Astrocyte (in vitro differentiated cells and primary cell): ENCODE data around the gene TICAM2. TPM values are rescaled to one million over a fixed set of nuclear protein-coding genes. Genes with fewer than 3 reads are reported as not detected.

ENCODE experiments used
- DNase-seq: peaks from one replicate; pipeline ENCODE4 v3.0.0-alpha.2; 2010; ENCODE audit warnings: low read depth
- FAIRE-seq: peaks from 2 replicates; lab custom pipeline; 2011; peaks lifted over from hg19 to GRCh38; lab: Jason Lieb, UNC
- H2AFZ ChIP-seq: 2 replicates; pipeline ENCODE4 v1.6.0; 2012; ENCODE audit warnings: low read depth, low read length, inconsistent platforms
- H3K27ac ChIP-seq: 2 replicates; pipeline ENCODE4 v1.5.1; 2011; ENCODE audit warnings: low read depth, low read length, inconsistent platforms
- H3K27me3 ChIP-seq: 2 replicates; pipeline ENCODE4 v1.6.0; 2011; ENCODE audit warnings: low read length, inconsistent platforms; ENCODE audit not compliant: insufficient read depth
- H3K36me3 ChIP-seq: 2 replicates; pipeline ENCODE4 v1.5.1; 2011; ENCODE audit warnings: low read length, inconsistent platforms; ENCODE audit not compliant: insufficient read depth
- H3K4me1 ChIP-seq: 2 replicates; pipeline ENCODE4 v1.5.1; 2011; ENCODE audit warnings: low read length, inconsistent platforms; ENCODE audit not compliant: insufficient read depth
- H3K4me2 ChIP-seq: 2 replicates; pipeline ENCODE4 v1.6.0; 2012; ENCODE audit warnings: low read length, inconsistent platforms
- H3K4me3 ChIP-seq: 2 replicates; pipeline ENCODE4 v1.5.1; 2011; ENCODE audit warnings: low read depth, mild to moderate bottlenecking, low read length, inconsistent platforms; ENCODE audit not compliant: insufficient read depth
- H3K79me2 ChIP-seq: 2 replicates; pipeline ENCODE4 v1.6.0; 2012; ENCODE audit warnings: mild to moderate bottlenecking, low read length, inconsistent platforms; ENCODE audit not compliant: insufficient read depth
- H3K9ac ChIP-seq: 2 replicates; pipeline ENCODE4 v1.6.0; 2012; ENCODE audit warnings: mild to moderate bottlenecking, low read length, inconsistent platforms
- H3K9me3 ChIP-seq: 2 replicates; pipeline ENCODE4 v1.5.1; 2012; ENCODE audit warnings: low read depth, mild to moderate bottlenecking, low read length, inconsistent platforms; ENCODE audit not compliant: insufficient read depth
- H4K20me1 ChIP-seq: 2 replicates; pipeline ENCODE4 v1.6.0; 2012; ENCODE audit warnings: low read length, inconsistent platforms; ENCODE audit not compliant: insufficient read depth
- H3K27ac Mint-ChIP-seq: one replicate; pipeline ENCODE4 v1.8.0; 2021; ENCODE audit warnings: mild to moderate bottlenecking, mixed read lengths; ENCODE audit not compliant: unreplicated experiment
- H3K27me3 Mint-ChIP-seq: one replicate; pipeline ENCODE4 v1.8.0; 2021; ENCODE audit warnings: low read depth, mixed read lengths; ENCODE audit not compliant: unreplicated experiment
- H3K36me3 Mint-ChIP-seq: one replicate; pipeline ENCODE4 v1.8.0; 2021; ENCODE audit warnings: low read depth, mixed read lengths; ENCODE audit not compliant: unreplicated experiment
- H3K4me1 Mint-ChIP-seq: one replicate; pipeline ENCODE4 v1.8.0; 2021; ENCODE audit warnings: low read depth, mixed read lengths; ENCODE audit not compliant: unreplicated experiment
- H3K4me3 Mint-ChIP-seq: one replicate; pipeline ENCODE4 v1.8.0; 2021; ENCODE audit warnings: mild to moderate bottlenecking, moderate library complexity, mixed read lengths; ENCODE audit not compliant: unreplicated experiment
- H3K9me3 Mint-ChIP-seq: one replicate; pipeline ENCODE4 v1.8.0; 2021; ENCODE audit warnings: mild to moderate bottlenecking, mixed read lengths; ENCODE audit not compliant: unreplicated experiment
- CTCF ChIP-seq: IDR thresholded peaks from 2 replicates; pipeline ENCODE4 v1.5.1; 2011; ENCODE audit warnings: low read depth, mild to moderate bottlenecking, inconsistent platforms, low read length, moderate library complexity; ENCODE audit not compliant: insufficient read depth
- EZH2 ChIP-seq: IDR thresholded peaks from 2 replicates; pipeline ENCODE4 v1.6.1; 2012; ENCODE audit warnings: mild to moderate bottlenecking, low read length, inconsistent platforms; ENCODE audit not compliant: insufficient read depth
- total RNA-seq: library from RNA; stranded (reverse); gene quantifications from 2 replicates; pipeline ENCODE4 v1.2.1, GENCODE V29; 2021

Gene TICAM2
- total RNA-seq, 1 donor from 2014 or later, result 6.8 TPM

- H4K20me1 ChIP-seq, result peaks cover 48% of the 10 kb centered on the region
- Mint-ChIP-seq H3K4me3 (no peak overlapping the region), H3K4me1 (peaks cover 4% of the 10 kb centered on the region), H3K9me3 (no peaks in the 10 kb centered on the region), H3K36me3 (peaks cover 9% of the 10 kb centered on the region), H3K27me3 (no peaks in the 10 kb centered on the region), H3K27ac (no peak overlapping the region)
- H3K4me2 ChIP-seq, result no peak overlapping the region
- no peaks in the 10 kb centered on the region for H3K27me3 ChIP-seq
- no peaks in the 10 kb centered on the region for H3K4me1 ChIP-seq
- DNase-seq, result no peak
- TF ChIP-seq CTCF, result no peak
- no peak for TF ChIP-seq EZH2
- H3K4me3 ChIP-seq, result no peak overlapping the region
- H3K27ac ChIP-seq, result no peak overlapping the region
- no peaks in the 10 kb centered on the region for H3K9me3 ChIP-seq
- peaks cover 60% of the 10 kb centered on the region for H3K36me3 ChIP-seq
- no peak for FAIRE-seq
- no peak overlapping the region for H2AFZ ChIP-seq
- no peak overlapping the region for H3K9ac ChIP-seq
- peaks cover 75% of the 10 kb centered on the region for H3K79me2 ChIP-seq
These were observed 14.6 kb upstream of the TICAM2 start for GRCh38 chr5:115616892-115617291.

DNA sequence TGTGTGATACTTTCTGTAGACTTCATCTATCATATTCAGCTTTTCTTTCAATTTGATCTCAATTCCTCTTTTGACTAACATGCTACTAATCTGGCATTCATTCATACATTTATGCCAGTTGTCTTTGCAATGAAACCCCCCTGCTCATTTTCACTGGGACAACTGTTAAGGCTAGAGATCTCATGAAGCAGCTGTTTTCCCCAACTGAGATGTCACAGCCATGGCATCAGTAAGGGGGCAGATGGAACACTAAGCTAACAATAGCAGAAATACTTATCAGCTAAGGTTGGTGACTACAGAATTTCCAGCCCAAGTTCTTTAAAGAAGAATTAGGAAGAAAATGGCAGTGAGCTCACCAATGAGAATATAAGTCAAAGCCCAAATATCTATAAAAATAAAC is 14.2 kb upstream of the TICAM2 start:
- no peak overlapping the region for H3K4me2 ChIP-seq
- peaks cover 63% of the 10 kb centered on the region for H3K36me3 ChIP-seq
- Mint-ChIP-seq H3K9me3 (no peaks in the 10 kb centered on the region), H3K27ac (no peak overlapping the region), H3K27me3 (no peaks in the 10 kb centered on the region), H3K36me3 (peaks cover 9% of the 10 kb centered on the region), H3K4me1 (peaks cover 2% of the 10 kb centered on the region), H3K4me3 (no peak overlapping the region)
- FAIRE-seq, result no peak
- peaks cover 74% of the 10 kb centered on the region for H3K79me2 ChIP-seq
- no peaks in the 10 kb centered on the region for H3K4me1 ChIP-seq
- no peak for DNase-seq
- H3K9me3 ChIP-seq, result no peaks in the 10 kb centered on the region
- TF ChIP-seq EZH2 (no peak), CTCF (no peak)
- H4K20me1 ChIP-seq, result peaks cover 43% of the 10 kb centered on the region
- no peak overlapping the region for H3K9ac ChIP-seq
- no peak overlapping the region for H2AFZ ChIP-seq
- H3K4me3 ChIP-seq, result no peak overlapping the region
- no peak overlapping the region for H3K27ac ChIP-seq
- H3K27me3 ChIP-seq, result no peaks in the 10 kb centered on the region

DNA sequence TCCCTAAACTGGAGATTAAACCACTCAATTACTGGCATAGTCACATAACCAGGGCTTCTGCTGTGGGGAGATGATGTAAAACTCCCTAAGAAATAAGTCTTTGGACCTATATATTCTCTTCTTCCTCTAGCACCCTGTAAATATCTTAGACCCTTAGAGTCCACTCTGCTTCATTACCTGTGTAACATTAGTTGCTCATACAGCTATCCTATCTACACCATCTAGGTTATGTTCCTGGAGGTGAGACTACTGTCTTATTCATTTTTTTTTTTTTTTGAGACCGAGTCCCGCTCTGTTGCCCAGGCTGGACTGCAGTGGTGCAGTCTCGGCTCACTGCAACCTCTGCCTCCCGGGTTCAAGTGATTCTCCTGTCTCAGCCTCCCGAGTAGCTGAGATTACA is 9.6 kb upstream of the TICAM2 start:
- H3K27ac Mint-ChIP-seq, result no peak overlapping the region
- TF ChIP-seq EZH2, result no peak
- TF ChIP-seq CTCF, result no peak
- Histone ChIP-seq H3K4me1 (no peaks in the 10 kb centered on the region), H3K9me3 (no peaks in the 10 kb centered on the region), H3K4me2 (no peak overlapping the region), H3K79me2 (peaks cover 37% of the 10 kb centered on the region), H4K20me1 (peaks cover 25% of the 10 kb centered on the region), H3K9ac (no peak overlapping the region), H3K36me3 (peaks cover 40% of the 10 kb centered on the region), H3K4me3 (no peak overlapping the region), H3K27me3 (no peaks in the 10 kb centered on the region), H2AFZ (no peak overlapping the region), H3K27ac (no peak overlapping the region)
- H3K27me3 Mint-ChIP-seq, result no peaks in the 10 kb centered on the region
- FAIRE-seq (no peak), DNase-seq (no peak)
- H3K4me3 Mint-ChIP-seq, result no peak overlapping the region
- no peaks in the 10 kb centered on the region for H3K4me1 Mint-ChIP-seq
- no peaks in the 10 kb centered on the region for H3K9me3 Mint-ChIP-seq
- H3K36me3 Mint-ChIP-seq, result no peaks in the 10 kb centered on the region
